Measurements from ENCODE around the gene ACSM5.
"Not testable (repeated sequence)": the region's sequence is repeated elsewhere in the genome, so short reads cannot be mapped to it uniquely, and the experiment has no call there.

Gene ACSM5

DNA sequence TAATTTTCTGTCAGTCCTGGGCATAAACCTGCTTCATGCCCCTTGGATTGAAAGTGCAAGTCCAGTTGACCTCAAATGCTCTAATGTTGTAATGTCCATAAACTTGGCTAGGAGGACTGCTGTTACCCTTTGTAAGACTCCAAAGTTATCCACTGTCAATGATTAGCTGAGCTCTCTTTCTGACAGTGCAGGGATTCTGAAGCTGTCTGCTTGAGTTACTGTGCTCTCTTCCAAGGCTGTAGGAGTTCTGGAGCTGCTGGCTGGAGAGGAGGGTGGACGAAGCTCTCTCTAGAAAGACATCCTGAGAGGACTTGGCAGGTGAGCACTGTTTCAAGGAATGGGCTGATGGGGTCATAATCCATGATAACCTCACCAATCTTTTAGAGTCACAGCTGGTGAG, 42.0 kb downstream of the ACSM5 start, which contains the start of gene ACSM2A:
Gene ACSM2A (plus strand): TSS at position 158 of the 400 bp plus-strand sequence. CDS start 8,594 bp downstream, outside the sequence.
- not testable (repeated sequence) for DNase-seq (ENCODE audit: low read depth)

DNA sequence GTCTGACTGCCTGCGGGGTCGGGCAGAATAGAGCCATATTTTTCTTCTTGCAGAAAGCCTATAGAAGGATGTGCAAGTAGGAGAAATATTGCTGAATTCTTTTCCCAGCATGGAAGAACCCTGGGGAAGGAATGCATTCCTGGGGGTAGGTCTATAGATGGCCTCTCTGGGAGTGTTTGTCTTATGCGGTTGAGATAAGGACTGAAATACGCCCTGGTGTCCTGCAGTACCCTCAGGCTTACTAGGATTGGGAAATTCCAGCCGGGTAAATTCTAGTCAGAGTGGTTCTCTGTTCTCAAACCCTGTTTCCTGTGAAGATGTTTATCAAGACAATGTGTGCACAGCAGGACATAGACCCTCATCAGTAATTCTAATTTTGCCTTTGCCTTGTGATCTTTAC, 44.3 kb downstream of the ACSM5 start:
- not testable (repeated sequence) for DNase-seq (ENCODE audit: low read depth)

DNA sequence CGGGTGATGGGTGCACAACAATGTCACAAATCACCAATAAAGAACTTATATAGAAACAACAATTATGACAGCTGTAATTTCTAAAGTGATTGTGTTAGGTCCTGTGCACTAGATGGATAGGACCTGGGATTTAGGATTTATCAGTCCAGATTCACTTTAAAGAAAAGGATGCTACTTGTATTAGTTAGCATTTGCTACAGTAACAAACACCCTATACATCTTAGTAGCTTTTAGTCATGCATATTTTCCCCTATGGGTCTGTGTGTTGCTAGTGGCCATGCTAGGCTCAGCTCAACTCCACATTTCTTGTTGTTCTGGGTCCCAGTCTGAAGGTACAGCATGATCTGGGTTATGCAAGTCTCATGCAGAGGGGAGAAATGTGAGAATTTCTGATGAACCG, 49.9 kb downstream of the ACSM5 start:
- not testable (repeated sequence) for DNase-seq (ENCODE audit: low read depth)

DNA sequence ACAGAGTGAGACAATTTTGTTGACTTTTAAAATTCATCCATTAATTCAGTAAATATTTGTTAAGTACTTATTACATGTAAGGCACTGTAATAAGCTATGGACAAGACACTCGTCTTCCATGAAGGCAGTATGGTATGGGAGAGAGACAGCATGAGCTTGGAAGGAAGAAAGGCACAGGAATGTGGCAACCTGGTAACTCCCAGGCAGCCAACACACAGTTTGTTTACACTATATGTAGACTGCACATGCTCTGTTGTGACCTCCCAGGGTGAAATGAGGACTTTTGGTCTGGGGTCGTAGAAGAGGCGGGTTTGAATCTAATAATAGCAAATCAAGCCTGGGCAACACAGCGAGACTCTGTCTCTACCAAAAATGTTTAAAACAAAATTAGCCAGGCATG, 51.0 kb downstream of the ACSM5 start:
- DNase-seq (ENCODE audit: low read depth) = not testable (repeated sequence)

DNA sequence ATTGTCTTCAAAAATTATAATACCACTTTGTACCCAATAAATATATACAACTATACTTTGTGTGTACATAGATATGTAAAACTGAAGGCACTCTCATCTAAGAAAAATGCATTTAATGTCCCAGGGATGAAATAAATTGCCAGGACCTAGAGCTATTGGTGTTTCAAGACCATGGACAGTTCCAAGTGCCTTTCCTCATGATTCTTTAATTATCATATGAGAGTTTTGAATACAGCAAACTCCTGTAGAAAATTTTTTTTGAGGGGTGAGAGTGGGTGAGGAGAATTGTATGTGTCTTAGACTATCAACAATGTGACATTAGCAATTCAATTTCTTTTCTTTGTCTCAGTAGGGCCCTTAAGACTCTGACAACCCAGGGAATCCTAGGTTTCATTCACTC, 59.6 kb downstream of the ACSM5 start:
- DNase-seq (ENCODE audit: low read depth) = not testable (repeated sequence)

DNA sequence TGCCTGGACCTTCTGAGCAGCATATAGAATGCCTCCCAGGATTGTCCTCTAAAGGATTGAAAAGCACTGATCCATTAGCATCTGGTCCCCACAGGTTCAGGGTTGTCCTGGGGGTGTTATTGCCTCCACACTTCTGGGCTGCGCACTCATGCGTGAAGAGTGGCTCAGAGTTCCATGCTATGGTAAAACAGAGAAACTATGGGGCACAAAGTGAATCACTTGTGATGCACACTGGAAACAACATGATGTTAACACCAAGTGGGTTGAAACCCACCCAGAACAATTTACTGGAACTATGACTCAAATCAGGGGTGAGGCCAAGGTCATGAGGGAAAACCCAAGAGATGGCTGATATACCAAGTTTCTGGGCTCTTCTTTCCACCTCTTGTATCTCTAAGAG, 60.6 kb downstream of the ACSM5 start:
- not testable (repeated sequence) for DNase-seq (ENCODE audit: low read depth)

DNA sequence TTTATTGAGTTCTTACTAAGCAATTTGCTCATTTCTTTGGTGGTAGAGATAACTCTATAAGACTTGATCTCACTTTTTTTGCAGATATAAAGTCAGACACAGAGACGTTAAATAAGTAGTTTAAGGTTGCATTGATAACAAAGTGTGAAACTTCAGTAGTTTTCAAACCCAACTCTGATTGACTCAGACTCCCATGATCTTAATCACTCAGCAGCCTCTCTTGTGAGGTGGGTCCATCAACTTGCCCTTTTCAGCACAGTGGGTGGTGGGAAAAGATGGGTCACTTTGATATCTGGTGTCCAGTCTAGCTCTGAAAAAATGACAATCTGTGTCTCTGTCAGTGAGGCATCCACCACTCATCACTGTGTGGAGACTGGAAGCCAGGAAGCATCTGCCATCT, 61.4 kb downstream of the ACSM5 start:
- DNase-seq (ENCODE audit: low read depth) = not testable (repeated sequence)

GRCh38 chr16:20477188-20477744, 67.9 kb downstream of the ACSM5 start:
- not testable (repeated sequence) for DNase-seq (ENCODE audit: low read depth)

GRCh38 chr16:20483989-20484388, 74.7 kb downstream of the ACSM5 start:
- DNase-seq (ENCODE audit: low read depth) = not testable (repeated sequence)

- no peak for DNase-seq (ENCODE audit: low read depth)
Observed at GRCh38 chr16:20484726-20485125, 75.4 kb downstream of the ACSM5 start.

DNA sequence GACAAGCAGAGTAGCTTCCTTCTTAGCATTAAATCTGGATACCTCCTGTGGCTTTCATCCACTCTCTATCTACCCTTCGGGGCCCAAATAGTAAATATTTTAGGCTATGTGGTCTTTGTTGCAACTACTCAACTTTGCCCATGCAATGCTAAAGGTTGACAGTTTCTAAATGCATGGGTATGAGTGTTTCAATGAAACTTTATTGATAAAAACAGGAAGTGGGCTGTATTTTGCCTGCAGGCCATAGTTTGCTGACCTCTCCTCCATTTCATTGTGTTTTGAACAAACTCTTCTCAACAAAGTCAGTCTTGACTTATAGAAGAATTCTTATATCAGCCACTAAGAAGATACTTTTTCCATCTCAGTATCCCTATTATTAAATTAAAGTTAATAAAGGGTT, 76.1 kb downstream of the ACSM5 start:
- no peak for DNase-seq (ENCODE audit: low read depth)
